Choroid plexus epithelial cell (primary cell): Measurements from ENCODE around the gene MAGEA4.

Source experiments
- DNase-seq: peaks from one replicate; pipeline ENCODE4 v3.0.0-alpha.2; 2010; ENCODE audit warnings: low read depth
- H3K4me3 ChIP-seq: 2 replicates; pipeline ENCODE4 v1.5.1; 2011; ENCODE audit warnings: low read depth, mild to moderate bottlenecking, control low read depth, low read length, moderate library complexity
- CTCF ChIP-seq: conservative IDR thresholded peaks from 2 replicates; pipeline ENCODE4 v1.5.1; 2011; ENCODE audit warnings: low read depth, mild to moderate bottlenecking, control low read depth, inconsistent platforms, low read length, moderate library complexity

Gene MAGEA4

GRCh38 chrX:151879856-151880255 is 32.8 kb upstream of the MAGEA4 start:
- DNase-seq, result no peak
- TF ChIP-seq CTCF, result no peak
- H3K4me3 ChIP-seq, result no peak overlapping the region

GRCh38 chrX:151880895-151881294 is 31.8 kb upstream of the MAGEA4 start:
- DNase-seq, result no peak
- H3K4me3 ChIP-seq, result no peak overlapping the region
- TF ChIP-seq CTCF, result no peak

GRCh38 chrX:151889421-151889820 is 23.3 kb upstream of the MAGEA4 start:
- TF ChIP-seq CTCF, result no peak
- DNase-seq, result no peak
- H3K4me3 ChIP-seq, result no peak overlapping the region

DNA sequence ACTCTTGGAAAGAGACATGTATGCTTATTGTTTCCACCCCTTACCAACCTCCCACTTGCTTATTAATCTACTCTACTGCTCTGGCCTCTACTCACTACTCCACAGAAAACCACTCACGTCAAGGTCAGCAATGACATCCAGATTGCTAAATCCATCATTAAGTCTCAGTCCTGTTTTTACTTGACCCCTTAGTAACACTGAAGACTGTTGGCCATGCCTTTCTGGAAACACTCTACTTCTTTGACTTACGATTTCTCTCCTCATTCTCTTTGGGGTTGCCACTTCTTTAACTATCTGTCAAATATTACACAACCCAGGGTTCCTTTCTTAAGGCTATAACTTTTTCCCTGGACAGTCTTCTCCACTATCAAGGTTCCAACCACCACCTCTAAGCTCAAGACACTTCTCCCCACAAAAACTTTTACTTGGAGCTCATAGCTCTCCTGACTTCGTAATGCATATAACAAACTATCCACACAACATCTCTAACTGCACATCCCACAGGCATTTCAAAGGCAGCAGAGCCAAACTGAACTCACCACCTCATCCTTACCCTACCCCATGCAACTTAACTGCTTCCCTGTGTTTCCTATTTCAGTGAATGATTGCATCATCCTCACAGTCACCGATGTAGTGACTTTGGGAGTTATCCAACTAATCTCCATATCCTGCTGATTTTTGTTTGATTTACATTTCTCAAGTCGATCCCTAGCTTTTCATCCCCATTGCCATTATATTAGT is 15.8 kb upstream of the MAGEA4 start:
- TF ChIP-seq CTCF, result no peak
- no peak overlapping the region for H3K4me3 ChIP-seq
- peak; percentile 56 for DNase-seq

GRCh38 chrX:151899622-151900021 is 13.1 kb upstream of the MAGEA4 start:
- TF ChIP-seq CTCF, result no peak
- H3K4me3 ChIP-seq, result no peak overlapping the region
- DNase-seq, result peak; percentile 29

DNA sequence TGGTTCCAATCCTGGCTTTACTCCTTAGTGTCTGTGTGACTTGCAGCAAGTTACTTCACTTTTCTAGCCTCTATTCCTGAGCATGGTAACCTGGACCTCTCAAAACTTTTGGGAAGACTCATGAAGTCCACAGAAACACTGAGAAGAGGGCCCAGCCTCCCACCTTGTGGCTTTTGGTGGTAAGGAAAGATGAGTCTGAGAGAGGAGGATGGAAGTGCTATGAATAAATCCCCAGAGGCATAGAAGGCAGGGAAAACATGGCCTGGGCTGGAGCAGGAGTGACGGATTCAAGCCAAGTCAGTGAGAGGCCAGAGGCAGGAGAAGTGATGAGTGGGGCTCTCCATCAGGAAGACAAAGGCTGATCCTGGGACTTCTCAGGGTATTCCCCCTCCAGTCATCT is 10.9 kb upstream of the MAGEA4 start:
- DNase-seq, result no peak
- TF ChIP-seq CTCF, result no peak
- no peak overlapping the region for H3K4me3 ChIP-seq
